ENCODE data around the gene EPGN.

EPGN gene

GRCh38 chr4:74267998-74268606 lies 40.2 kb upstream of the EPGN start:
- Histone ChIP-seq H3K27me3 (no peaks in the 10 kb centered on the region), H3K4me3 (ENCODE audit: low read depth, low read length) (no peak overlapping the region), H3K9me3 (no peaks in the 10 kb centered on the region), H3K36me3 (no peaks in the 10 kb centered on the region), H3K4me1 (no peaks in the 10 kb centered on the region)
- DNase-seq = no peak
- TF ChIP-seq CTCF (IDR thresholded peaks at IDR 0.05; ENCODE audit: low read depth, low read length) = no peak

- H3K36me3 ChIP-seq = no peaks in the 10 kb centered on the region
- H3K4me1 ChIP-seq = no peaks in the 10 kb centered on the region
- no peak for DNase-seq
- no peak for TF ChIP-seq CTCF (IDR thresholded peaks at IDR 0.05; ENCODE audit: low read depth, low read length)
- no peaks in the 10 kb centered on the region for H3K27me3 ChIP-seq
- H3K4me3 ChIP-seq (ENCODE audit: low read depth, low read length) = no peak overlapping the region
- H3K9me3 ChIP-seq = no peaks in the 10 kb centered on the region
Measured at GRCh38 chr4:74268643-74269042, 39.6 kb upstream of the EPGN start.

- H3K4me1 ChIP-seq = no peaks in the 10 kb centered on the region
- H3K27me3 ChIP-seq = no peaks in the 10 kb centered on the region
- no peak for DNase-seq
- H3K9me3 ChIP-seq = no peaks in the 10 kb centered on the region
- H3K36me3 ChIP-seq = no peaks in the 10 kb centered on the region
- no peak overlapping the region for H3K4me3 ChIP-seq (ENCODE audit: low read depth, low read length)
- no peak for TF ChIP-seq CTCF (IDR thresholded peaks at IDR 0.05; ENCODE audit: low read depth, low read length)
Measured at GRCh38 chr4:74278490-74278889, 29.8 kb upstream of the EPGN start.

GRCh38 chr4:74279716-74280115 lies 28.6 kb upstream of the EPGN start:
- Histone ChIP-seq H3K4me3 (ENCODE audit: low read depth, low read length) (no peak overlapping the region), H3K36me3 (no peaks in the 10 kb centered on the region), H3K4me1 (no peaks in the 10 kb centered on the region), H3K9me3 (no peaks in the 10 kb centered on the region), H3K27me3 (no peaks in the 10 kb centered on the region)
- no peak for DNase-seq
- TF ChIP-seq CTCF (IDR thresholded peaks at IDR 0.05; ENCODE audit: low read depth, low read length) = no peak

GRCh38 chr4:74282926-74283325 lies 25.3 kb upstream of the EPGN start:
- DNase-seq = no peak
- H3K4me3 ChIP-seq (ENCODE audit: low read depth, low read length) = no peak overlapping the region
- no peaks in the 10 kb centered on the region for H3K27me3 ChIP-seq

More at GRCh38 chr4:74282926-74283325, 25.3 kb upstream of the EPGN start:
- no peaks in the 10 kb centered on the region for H3K36me3 ChIP-seq
- TF ChIP-seq CTCF (IDR thresholded peaks at IDR 0.05; ENCODE audit: low read depth, low read length) = no peak
- no peaks in the 10 kb centered on the region for H3K9me3 ChIP-seq
- no peaks in the 10 kb centered on the region for H3K4me1 ChIP-seq
